HuH-7 (cell line): ENCODE data around the gene RRN3.
"Not testable (repeated sequence)": the region's sequence is repeated elsewhere in the genome, so short reads cannot be mapped to it uniquely, and the experiment has no call there.

ENCODE experiments used
- DNase-seq: peaks from one replicate; pipeline ENCODE4 v3.0.0; 2011; ENCODE audit warnings: low spot score

RRN3 gene

DNA sequence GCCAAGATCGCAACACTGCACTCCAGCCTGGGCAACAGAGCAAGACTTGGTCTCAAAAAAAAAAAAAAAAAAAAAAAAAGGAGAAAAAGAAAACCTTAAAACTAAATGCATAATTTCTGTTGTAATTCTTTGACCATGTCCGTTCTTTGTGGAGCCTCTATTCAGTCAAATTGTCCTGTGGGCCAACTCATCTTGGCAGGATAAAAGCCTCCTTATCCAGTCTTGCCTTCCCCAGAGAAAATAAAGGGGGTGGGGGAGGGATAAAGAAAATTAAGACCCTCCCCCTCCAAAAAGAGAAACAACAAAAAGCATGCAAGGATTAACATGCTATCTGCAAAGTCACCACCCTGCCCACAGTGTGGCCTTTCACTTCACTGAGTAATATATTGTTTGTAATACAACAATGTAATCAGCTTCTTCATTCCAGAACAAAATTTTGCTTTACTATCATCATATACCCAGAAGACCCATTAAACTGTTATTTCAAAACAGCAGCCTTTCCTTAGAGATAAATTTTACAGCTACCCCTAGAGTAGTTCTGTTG lies 5.4 kb upstream of the RRN3 start:
- not testable (repeated sequence) for DNase-seq

- not testable (repeated sequence) for DNase-seq
Measured at GRCh38 chr16:15096583-15096972, 2.5 kb upstream of the RRN3 start.

GRCh38 chr16:15093571-15093954 lies 509 bp downstream of the RRN3 start:
- DNase-seq = not testable (repeated sequence)

DNA sequence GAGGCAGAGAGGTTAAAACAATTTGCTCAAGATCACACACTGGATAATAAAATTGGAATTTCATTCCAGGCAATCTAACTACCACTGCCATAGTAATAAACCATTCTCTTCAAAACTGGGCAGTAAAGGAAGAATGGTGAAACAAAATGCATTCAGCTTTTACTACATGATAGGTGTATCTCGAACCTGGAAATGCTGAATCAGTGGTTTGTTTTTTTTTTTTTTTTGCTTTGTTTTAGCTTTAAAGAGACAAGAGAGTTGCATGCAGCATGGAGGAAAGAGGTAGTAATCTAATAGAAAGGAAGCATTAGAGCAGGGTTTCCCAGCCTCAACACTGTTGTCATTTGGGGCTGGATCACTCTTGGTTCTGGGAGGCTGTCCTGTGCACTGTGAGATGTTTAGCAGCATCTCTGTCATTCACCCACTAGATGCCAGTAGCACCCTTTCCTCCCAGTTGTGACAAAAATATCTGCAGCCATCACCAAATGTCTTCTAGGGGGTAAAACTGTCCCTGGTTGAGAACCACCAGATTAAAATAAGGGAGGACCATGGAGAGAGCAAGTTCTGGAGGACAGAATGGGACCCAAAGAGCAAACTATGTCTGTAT lies 3.3 kb downstream of the RRN3 start:
- DNase-seq = not testable (repeated sequence)

GRCh38 chr16:15082788-15083187 lies 11.3 kb downstream of the RRN3 start:
- DNase-seq = not testable (repeated sequence)

GRCh38 chr16:15080883-15081282 lies 13.2 kb downstream of the RRN3 start:
- not testable (repeated sequence) for DNase-seq

- not testable (repeated sequence) for DNase-seq
Measured at GRCh38 chr16:15076161-15076560, 17.9 kb downstream of the RRN3 start.

GRCh38 chr16:15073101-15073500 lies 21.0 kb downstream of the RRN3 start:
- DNase-seq = no peak

GRCh38 chr16:15071916-15072769 lies 21.9 kb downstream of the RRN3 start:
- not testable (repeated sequence) for DNase-seq

DNA sequence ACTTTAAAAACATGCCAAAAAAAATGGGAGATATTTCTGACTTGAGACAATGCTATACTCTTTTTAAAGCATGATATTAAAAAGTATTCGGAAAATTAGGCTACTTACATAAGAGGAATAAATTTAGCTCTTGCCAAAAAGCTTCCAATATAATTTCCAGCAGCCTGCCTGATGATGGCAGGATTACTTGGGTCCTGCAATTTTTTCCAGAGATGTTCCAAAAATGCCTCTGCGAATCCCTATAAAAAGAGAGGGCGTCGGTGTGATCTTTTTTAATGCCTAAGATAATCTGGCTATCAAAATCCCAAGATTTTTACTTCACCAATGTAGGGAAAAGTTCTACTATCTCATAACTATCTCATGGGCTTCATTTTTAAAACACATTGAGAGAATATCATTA lies 23.1 kb downstream of the RRN3 start:
- DNase-seq = not testable (repeated sequence)

DNA sequence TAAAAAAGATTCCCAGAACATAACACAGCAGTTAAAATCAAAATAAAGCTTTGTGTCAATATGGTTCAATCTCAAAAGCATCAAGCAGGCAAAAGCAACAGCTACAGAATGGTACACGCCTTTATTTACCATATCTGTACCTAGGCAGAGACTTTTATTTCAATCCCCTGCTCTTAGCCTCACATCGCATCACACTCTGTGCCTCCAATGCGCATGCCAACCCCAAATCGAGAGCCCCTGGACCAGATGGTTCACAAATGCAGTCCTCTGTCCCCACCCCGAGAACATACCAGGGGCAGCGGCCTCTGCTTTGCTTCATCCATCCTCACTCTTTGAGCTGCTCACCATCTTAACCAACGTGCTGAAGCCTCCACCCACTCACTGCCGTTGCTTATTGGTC lies 27.4 kb downstream of the RRN3 start:
- DNase-seq = not testable (repeated sequence)

DNA sequence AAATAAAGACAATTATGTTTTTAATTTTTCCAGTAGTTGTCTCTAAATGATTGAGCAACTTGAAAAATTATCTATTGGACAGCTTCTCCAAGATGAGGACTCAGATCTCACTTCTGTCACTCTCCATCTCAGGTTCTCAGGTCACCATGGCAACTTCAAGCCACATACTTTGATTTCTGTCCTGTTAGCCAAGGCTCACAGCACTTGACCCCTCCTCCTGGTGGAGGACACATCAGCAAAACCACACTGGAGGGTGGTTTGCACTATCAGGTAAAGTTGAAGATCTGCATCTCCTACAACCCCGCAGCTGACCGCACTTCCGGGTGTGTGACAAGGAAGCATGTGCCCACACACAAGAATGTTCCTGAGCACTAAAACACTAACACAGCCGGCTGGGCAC lies 28.1 kb downstream of the RRN3 start:
- not testable (repeated sequence) for DNase-seq

DNA sequence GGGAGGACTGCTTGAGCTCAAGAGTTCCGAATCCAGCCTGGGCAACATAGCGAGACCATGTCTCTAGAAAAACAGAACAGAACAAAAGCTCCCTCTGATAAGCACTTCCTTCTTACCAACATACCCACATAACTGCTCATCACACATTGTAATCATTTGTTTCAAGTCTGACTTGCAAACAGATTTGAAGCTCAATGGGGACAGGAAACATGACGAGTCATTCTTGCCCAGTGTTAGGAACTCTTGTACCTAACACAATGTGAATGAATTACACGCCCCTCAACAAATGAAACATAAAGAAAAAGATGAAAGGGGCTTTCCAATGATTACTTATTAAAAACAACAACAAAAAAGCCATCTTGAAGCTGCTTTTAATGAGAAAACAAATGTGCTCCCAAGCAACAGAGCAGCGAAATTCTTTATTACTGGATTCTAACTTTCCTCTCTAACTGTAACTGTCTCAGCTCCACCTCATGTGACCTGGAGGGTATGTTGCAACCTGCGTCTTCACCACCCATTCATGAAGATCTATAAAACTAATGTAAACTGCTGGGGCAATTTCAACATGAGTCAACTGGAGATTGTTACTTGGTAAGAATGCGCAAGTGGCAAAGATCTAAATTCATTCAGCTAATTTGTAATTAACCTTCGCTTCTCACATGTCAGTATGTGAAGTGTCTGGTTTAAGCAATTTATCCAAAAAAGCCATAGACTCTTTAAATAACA lies 31.8 kb downstream of the RRN3 start:
- DNase-seq = not testable (repeated sequence)

DNA sequence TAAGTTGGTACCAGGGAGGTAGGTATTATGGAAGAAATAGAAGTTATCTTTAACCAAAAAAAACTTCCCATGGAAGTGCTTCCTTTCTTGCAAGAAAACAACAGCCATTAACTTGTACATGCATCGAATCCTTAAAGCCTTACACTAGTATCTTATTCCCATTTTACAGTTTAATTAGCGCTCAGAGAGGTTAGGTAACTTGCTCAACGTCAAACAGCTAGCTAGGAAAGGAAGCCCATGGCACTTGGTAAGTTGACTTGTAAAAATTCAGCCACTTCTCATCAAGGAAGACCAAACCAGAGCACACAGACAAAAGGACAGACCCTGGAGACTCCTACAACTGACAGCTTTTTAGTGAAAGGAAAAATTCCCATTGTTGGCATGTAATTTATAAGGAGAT lies 34.7 kb downstream of the RRN3 start:
- no peak for DNase-seq

- no peak for DNase-seq
Measured at GRCh38 chr16:15057681-15058417, 36.2 kb downstream of the RRN3 start.

GRCh38 chr16:15055141-15056053 lies 38.7 kb downstream of the RRN3 start:
- DNase-seq = peak; percentile 27

GRCh38 chr16:15054357-15055140 lies 39.5 kb downstream of the RRN3 start:
- DNase-seq = no peak

DNA sequence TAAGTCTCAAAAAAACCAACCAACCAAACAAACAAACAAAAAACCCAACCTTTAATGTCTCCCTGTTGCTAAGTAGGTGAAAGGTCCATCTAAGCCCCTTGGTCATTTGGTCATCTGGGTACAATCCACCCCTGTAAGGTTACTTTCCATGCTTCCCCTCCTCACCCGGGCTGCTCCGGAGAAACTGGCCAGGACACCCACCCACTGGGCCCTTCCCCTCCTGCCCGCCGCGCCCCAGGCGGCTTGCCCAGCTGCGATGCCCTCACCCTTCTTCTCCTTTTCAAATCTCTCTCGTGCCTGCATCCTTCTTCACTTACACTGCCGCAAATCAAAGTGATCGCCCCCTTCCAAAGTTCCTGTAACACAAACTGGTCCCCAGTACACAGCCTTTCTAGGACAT lies 40.2 kb downstream of the RRN3 start:
- no peak for DNase-seq

DNA sequence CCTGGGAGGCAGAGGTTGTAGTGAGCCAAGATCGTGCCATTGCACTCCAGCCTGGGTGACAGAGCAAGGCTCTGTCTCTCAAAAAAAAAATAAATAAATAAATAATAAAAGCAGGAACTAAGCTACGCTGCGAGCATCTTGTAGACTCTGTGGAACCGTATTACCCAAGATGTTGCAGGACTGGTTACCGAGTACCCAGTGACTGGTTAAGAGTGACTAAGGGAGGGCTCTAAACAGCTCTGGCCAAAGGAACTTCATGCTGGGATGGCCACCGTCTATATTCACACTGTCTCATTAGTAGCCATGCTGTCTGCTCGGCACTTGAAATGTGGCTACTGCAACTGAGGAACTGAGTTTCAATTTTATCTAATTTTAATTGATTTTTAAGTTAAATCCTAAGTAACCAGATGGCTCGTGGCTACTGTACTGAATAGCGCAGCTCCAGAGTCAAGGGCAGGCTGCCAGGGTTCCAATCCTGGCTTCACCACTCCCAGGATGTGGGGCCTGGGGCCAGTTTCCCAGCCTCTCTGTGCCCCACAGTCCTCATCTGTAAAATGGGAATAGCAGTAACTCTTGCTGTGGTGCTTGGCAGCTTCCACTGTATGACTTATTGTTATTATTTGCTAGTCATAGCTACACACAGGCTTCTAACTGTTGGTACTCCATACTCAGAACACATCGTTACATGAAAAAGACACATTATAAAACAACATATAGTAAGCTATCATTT lies 41.2 kb downstream of the RRN3 start:
- DNase-seq = no peak
